A673 (cell line): ENCODE results near the gene PHYH.

ENCODE experiments used
- EZH2 ChIP-seq: fragments of 200-600 bp; sonication (generic); IDR thresholded peaks from 2 replicates; pipeline ENCODE4 v1.6.1; 2017; ENCODE audit warnings: borderline replicate concordance, low read depth, mild to moderate bottlenecking, mixed read lengths, antibody characterized with exemption, low read length; ENCODE audit not compliant: poor library complexity, severe bottlenecking
- TF ChIP-seq, protein P1 (sequence below): fragments of 300-800, 200-600 bp; sonication (generic); conservative IDR thresholded peaks from 2 replicates; pipeline ENCODE4 v1.5.1; 2017; ENCODE audit warnings: low read depth, mild to moderate bottlenecking, antibody characterized with exemption, low read length, moderate library complexity, mixed read lengths

DNA sequence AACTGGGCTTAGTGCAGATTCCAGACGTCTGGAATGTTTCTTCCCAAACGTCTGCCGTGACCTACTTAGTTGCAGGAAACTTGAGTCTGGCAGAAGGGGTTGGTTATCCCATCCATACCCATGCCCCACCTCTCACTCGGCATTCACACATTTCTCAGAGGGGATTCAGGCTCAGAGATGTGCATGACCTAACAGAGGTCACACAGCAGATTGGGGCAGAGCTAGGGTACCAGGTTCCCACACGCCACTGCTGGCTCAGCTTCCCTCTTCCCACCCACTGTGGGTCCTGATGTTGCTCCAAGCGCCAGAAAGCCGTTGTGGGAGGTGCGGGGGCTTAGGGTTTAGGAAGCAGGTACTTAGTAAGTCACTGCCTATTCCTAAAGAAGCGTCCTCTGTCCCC, 68.7 kb downstream of the PHYH start:
- TF ChIP-seq, protein P1, sequence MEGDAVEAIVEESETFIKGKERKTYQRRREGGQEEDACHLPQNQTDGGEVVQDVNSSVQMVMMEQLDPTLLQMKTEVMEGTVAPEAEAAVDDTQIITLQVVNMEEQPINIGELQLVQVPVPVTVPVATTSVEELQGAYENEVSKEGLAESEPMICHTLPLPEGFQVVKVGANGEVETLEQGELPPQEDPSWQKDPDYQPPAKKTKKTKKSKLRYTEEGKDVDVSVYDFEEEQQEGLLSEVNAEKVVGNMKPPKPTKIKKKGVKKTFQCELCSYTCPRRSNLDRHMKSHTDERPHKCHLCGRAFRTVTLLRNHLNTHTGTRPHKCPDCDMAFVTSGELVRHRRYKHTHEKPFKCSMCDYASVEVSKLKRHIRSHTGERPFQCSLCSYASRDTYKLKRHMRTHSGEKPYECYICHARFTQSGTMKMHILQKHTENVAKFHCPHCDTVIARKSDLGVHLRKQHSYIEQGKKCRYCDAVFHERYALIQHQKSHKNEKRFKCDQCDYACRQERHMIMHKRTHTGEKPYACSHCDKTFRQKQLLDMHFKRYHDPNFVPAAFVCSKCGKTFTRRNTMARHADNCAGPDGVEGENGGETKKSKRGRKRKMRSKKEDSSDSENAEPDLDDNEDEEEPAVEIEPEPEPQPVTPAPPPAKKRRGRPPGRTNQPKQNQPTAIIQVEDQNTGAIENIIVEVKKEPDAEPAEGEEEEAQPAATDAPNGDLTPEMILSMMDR = no peak
- no peak for TF ChIP-seq EZH2
